A204.1 (cell line): ENCODE data around the gene RBPJL.

Experiments used
- FAIRE-seq: peaks from 2 replicates; lab custom pipeline; 2012; peaks lifted over from hg19 to GRCh38; lab: Jason Lieb, UNC

The RBPJL gene

GRCh38 chr20:45293041-45294002 is 13.3 kb upstream of the RBPJL start:
- no peak for FAIRE-seq

DNA sequence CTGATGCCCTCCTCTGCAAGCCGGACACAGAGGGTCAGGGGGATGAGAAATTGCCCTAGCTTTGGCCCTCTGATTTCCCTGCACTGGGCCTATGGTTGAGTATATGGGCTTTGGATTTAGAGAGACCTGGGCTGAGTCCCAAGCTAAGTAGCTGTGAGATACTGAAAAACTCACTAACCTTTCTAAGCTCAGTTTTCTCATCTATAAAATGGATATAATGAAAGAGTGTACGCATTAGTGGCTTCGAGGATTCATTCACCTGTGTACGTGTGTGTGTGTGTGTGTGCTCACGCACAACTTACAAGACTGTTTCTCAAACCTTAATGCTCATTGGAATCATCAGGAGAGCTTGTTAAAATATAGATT is 12.7 kb upstream of the RBPJL start:
- no peak for FAIRE-seq

GRCh38 chr20:45294659-45295058 is 12.0 kb upstream of the RBPJL start:
- no peak for FAIRE-seq

DNA sequence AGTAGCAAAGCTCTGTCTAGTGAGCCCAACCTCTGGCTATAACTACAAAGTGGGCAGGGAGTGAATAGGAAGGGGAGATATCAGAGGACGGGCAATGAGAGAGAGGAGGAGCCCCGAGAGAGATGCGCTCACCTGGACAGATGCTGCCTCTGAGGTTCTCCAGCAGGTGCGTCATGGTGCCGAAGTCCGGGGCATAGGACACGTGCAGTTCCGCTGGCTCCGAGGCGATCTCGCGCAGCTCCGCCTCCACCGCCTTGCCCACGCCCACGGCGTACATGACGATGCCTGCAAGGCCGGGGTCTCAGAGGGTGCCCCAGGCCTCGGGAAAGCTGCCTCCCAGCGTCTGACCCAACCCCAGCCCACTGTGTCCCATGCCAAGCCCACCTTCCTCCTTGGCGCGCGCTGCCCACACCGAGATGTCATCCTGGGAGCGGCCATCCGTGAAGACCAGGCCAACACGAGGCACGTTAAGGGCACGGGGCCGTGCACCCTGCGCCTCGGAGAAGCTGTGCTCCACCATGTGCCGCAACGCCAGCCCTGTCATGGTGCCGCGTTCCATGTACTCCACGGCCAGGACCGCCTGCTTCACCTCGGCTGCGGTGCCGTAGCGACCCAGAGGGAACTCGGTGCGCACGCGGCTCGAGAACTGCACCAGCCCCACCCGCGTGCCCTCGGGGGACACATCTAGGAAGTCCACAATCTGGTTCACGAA is 8.7 kb upstream of the RBPJL start:
- FAIRE-seq = no peak

DNA sequence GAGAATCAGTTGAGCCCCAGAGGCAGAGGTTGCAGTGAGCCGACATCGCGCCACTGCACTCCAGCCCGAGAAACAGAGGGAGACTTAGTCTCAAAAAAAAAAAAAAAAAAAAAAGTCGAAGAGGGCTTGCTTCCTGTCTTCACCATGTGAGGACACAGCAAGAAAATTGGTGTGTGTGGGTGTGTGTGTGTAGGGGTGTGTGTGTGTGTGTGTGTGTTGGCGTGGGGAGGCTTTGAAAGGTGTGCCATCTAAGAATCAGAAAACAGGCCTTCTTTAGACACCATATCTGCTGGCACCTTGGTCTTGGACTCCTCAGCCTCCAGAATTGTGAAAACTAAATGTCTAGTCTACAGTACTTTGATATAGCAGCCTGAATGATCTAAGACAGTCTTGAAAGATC is 6.9 kb upstream of the RBPJL start:
- FAIRE-seq = no peak

- no peak for FAIRE-seq
Measured at GRCh38 chr20:45300961-45301360, 5.7 kb upstream of the RBPJL start.

- no peak for FAIRE-seq
Measured at GRCh38 chr20:45301824-45302271, 4.8 kb upstream of the RBPJL start.

DNA sequence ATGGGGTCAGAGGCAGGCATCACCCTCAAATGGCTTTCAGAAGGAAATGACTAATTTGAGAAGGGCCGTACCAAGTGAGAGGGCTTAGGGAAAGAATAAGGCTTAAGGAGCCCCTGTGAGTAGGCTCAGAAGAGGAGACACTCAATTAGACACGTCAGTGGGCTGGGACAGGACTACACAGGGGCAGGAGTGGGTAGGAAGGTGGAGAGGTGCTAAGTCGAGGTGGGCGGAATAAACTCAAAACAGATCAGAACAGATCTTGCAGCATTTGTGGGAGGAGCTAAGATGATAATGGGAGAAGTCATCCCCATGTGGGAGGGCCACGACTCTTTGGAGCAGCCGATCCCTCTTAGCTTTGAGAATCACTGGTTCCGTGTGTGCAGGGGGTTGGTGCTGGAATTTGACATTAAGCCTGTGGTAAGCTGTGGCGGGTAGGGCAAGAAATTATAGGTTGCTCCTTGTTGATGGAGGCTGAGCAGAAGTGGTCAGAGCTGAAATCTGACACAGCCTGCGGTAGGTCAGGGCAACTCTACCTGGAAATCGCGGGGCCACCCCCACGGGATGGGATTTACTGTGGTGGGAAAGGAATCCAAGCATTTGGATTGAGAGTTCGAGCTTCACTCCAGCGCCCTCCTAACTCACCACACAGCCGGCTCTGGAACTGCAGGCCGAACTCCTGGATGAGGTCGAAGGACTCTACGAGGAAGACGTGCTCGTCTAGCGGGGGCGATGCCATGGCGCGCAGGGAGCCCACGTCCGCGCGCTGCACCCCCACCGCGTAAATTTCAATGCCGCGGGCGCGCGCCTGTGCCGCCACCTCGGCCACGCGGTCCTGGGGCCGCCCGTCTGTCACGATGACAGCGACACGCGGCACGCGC is 2.8 kb upstream of the RBPJL start:
- FAIRE-seq = no peak

DNA sequence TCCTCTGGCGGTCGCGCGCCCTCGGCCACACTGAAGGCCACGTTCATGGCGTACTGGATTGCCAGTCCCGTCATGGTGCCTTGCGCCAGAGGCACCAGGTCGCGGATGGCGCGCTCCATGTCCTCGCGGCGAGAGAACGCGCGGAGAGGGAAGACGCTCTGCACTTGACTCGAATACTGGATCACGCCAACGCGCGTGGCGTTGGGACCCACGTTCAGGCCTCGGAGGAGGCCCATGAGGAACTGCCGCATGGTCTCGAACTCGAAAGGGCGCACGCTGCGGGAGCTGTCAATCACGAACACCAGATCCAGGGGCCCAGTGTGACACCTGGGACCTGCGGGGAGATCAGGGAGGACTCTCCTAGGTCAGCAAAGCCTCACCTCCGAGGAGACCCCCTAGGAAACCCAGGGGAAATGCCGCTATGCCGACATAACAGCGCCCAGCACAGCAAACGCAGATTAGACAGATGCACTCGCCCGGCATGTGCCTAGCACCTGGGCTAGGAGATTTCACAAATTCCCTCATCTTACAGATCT is 2.1 kb upstream of the RBPJL start:
- FAIRE-seq = no peak

DNA sequence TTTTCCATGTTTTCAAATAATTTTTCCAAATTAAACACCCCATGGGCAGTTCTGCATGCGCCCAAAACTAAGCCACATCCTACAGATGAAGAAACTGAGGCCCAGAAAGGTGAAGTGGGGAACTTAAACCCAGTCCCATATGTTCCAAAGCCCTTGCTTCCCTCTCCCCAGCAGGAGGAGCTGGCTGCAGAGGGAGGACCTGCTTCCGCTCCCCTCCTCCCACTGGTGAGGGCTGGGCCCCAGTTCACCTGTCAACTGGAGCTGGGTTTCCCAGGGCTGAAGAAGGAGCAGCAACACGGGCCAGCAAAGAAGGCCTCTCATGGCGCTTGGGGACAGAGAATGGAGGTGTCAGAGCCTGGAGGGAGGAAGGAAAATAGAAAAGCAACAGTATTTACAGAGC is 1.4 kb upstream of the RBPJL start:
- FAIRE-seq = no peak

- no peak for FAIRE-seq
Measured at GRCh38 chr20:45307076-45307640, 518 bp downstream of the RBPJL start.

DNA sequence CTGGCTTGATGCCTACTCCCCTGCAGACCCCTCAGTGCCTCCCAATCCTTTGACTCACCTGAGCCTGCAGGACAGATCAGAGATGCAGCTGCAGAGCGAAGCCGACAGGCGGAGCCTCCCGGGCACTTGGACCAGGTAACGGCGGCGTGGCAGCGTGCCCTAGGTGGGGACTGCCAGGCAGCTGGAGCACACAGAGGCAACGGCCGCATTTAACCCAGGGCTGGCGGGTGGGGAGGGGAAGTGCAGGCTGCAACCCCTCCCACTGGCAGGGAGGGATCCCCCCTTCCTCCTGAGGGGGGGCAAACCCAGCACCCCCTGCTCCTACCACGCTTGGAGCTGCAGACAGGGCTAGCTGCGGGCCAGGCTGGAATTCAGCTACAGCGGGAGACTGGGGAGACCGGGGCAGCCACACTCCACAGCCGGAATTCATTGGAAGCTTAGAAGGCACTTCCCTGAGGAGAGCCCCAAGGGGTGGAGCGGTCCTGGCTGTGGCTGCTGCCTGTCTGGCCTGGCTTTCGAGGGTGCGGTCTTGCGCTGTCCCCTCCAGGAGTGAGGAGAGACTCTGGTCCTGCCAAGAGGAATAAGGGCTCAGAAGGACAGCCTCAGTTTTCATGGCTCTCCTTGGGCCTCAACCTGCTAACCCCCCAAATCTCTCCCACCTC is 1.6 kb downstream of the RBPJL start, which contains the start of gene MATN4:
Gene MATN4, minus strand, starts transcription at position 183 of the 662 bp plus-strand sequence. CDS start 2,717 bp downstream, outside the sequence.
- no peak for FAIRE-seq

- FAIRE-seq = no peak
Measured at GRCh38 chr20:45309075-45309474, 2.4 kb downstream of the RBPJL start.

DNA sequence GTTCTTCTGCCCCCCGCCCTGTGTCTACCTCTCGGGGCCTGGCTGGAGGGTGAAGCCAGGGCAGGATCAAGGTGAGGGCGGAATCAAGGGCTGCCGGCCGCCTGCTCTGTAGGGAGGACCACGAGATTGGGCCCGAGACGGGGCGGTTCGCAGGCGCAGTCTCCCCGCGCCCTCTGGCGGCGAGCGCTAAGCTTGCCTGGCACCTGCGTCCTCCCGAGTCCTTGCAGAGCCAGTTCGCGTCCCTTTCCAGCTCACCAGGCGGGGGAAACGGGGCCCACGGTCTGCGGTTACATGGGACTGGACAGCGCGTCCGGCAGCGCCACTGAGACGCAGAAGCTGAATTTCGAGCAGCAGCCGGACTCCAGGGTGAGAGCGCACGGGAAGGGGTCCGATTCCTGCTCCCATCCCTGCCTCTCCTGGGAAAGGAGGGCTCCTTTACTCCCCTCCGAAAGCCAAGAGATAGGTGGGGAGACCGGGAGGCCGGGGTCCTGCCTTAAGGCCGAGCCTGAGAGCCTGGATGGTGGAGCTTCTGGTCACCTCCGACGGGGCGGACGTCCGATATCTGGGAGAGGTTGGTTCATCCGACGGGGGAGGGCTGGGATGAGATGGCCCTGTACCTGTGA is 5.1 kb downstream of the RBPJL start:
- no peak for FAIRE-seq

DNA sequence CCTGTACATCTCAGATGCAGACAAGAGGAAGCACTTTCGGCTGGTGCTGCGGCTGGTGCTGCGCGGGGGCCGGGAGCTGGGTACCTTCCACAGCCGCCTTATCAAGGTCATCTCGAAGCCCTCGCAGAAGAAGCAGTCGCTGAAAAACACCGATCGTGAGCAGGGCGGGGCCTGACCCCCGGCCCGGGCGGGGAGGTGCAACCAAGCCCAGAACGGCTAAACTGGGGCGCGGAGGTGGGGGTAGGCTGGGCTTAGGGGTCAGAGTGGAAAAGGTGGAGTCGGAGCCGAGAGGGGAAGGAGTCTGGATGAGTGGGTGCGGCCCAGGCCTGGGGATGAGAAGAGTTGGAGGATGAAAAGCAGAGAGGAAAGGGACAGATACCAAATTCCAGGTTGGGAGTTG is 5.6 kb downstream of the RBPJL start:
- FAIRE-seq = no peak

DNA sequence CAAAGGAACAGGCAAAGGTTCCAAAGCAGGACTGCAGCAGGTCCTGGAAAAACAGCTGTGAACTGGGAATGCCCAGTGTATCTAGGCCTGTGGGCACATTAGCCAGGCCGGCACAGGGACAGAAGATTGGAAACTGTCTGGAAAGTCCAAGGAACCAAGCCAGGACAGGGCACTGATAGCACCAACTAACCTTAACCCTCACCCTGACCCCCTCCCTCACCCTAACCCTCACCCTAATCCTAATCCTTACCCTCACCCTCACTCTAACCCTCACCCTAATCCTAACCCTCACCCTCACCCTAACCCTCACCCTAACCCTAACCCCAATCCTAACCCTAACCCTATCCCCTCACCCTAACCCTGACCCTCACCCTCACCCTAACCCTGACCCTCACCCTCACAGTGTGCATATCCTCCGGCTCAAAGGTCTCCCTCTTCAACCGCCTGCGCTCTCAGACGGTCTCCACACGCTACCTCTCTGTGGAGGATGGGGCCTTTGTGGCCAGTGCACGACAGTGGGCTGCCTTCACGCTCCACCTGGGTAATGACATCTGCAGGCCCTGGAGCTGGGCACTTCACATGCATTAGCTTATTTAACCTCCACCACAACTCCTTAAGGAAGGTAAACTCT is 6.5 kb downstream of the RBPJL start:
- no peak for FAIRE-seq

GRCh38 chr20:45313943-45314342 is 7.3 kb downstream of the RBPJL start:
- no peak for FAIRE-seq

GRCh38 chr20:45315672-45316071 is 9.0 kb downstream of the RBPJL start:
- FAIRE-seq = no peak

DNA sequence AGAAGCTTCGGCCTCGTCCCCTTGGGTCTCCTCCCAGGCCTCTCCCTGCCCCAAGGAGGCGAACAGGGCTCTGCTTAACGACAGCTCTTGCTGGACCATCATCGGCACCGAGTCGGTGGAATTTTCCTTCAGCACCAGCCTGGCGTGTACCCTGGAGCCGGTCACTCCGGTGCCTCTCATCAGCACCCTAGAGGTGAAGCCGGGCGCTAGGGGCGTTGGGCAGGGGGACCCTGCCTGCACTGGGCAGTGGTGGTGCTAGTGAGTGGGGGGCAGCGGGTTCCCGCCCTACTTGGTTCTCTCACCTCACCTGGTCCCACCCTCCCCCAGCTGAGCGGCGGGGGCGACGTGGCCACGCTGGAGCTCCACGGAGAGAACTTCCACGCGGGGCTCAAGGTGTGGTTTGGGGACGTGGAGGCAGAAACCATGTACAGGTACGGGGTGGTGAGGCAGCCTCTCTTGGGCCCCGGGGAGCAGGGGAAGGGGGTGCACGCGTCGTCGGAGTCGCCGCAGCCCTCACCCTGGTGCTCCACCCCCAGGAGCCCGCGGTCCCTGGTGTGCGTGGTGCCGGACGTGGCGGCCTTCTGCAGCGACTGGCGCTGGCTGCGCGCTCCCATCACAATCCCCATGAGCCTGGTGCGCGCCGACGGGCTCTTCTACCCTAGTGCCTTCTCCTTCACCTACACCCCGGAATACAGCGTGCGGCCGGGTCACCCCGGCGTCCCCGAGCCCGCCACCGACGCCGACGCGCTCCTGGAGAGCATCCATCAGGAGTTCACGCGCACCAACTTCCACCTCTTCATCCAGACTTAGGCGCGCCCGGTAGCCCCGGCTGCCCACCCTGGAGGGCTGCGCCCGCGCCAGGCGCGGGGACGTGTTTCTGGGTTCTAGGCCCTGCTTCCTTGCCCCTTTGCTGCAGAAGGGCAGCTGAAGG is 9.8 kb downstream of the RBPJL start:
- FAIRE-seq = no peak
